ENCODE results near the gene KLHL17.
"Not testable (repeated sequence)": the region's sequence is repeated elsewhere in the genome, so short reads cannot be mapped to it uniquely, and the experiment has no call there.

Gene KLHL17

DNA sequence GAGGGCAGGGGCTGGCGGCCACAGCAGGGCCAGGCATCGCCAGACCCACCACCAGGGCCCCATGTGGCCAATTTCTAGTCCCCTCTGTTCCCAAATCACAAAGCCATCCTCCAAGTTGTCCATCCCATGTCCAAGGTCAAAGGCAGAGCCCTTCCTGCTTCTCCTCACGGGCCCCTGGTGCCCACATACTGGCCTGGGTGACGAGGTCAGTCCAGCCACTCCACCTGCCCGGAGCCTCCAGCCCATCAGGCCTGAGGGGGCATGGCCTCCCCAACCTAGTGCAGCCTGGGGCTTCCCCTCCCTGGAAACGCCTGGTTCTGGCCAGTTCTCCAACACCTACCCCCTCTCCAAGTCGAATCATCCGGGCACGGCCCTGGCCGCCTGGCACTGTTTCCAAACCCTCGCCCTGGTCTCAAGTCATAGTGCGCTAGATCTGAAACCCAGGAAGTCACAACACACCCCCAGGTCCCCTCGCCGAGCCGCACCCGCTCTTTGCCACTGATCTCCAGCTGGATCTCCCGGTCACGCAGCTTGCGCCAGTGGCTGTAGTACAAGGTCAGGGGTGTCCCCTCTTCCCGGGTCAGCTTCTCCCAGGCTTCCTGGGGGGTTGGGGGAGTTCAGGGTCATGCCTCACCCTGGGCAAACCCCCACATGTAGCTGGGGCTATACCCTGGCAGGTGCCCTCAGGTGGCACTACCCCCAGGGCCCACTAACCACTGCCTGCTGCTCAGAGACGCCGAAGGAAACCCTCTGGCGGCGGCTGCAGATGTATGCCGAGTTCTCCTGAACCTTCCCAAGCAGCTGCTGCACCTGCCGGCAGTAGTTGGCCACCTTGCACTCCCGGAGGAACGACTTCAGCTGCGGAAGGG, 14.5 kb upstream of the KLHL17 start:
- no peak for DNase-seq (ENCODE audit: low spot score)
- TF ChIP-seq CTCF (IDR thresholded peaks at IDR 0.05; ENCODE audit: borderline replicate concordance, control extremely low read depth, extremely low read depth, insufficient read depth, missing control alignments) = no peak
- in situ Hi-C loops (cut with MboI; ENCODE audit: low sequenced_read_pairs, unreplicated experiment) = no loop called here

DNA sequence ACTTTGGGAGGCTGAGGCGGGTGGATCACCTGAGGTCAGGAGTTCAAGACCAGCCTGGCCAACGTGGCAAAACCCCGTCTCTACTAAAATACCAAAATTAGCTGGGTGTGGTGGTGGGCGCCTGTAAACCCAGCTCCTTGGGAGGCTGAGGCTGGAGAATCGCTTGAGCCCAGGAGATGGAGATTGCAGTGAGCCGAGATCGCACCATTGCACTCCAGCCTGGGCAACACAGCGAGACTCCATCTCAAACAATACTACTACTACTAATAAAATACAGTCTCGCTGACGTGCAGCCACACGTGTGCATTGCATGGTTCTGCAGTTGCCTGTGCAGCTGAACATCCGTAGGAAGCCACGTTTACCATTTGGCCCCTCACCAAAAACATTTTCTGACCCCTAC, 13.6 kb upstream of the KLHL17 start:
- in situ Hi-C loops (cut with MboI; ENCODE audit: low sequenced_read_pairs, unreplicated experiment); DNase-seq (ENCODE audit: low spot score): not testable (repeated sequence)

DNA sequence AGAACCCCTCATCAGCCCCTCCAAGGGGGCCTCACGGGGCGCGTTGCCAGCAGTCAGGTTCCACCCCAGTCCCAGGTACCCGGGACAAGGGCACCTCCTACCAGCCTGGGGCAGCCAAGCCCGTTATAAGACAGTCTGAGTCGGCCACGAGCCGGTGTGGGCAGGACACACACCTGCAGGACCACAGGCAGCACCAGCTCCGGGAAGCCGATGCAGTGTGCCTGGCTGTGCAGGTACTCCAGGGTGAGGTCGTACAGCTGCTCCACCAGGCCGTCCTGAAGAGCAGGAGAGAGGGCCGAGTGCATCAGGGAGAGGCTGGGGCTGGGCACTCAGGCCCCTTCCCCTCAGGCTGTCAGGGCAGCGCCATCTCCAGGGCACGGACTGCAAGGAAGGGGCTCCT, 12.4 kb upstream of the KLHL17 start:
- in situ Hi-C loops (cut with MboI; ENCODE audit: low sequenced_read_pairs, unreplicated experiment) = no loop called here
- TF ChIP-seq CTCF (IDR thresholded peaks at IDR 0.05; ENCODE audit: borderline replicate concordance, control extremely low read depth, extremely low read depth, insufficient read depth, missing control alignments) = no peak
- no peak for DNase-seq (ENCODE audit: low spot score)

DNA sequence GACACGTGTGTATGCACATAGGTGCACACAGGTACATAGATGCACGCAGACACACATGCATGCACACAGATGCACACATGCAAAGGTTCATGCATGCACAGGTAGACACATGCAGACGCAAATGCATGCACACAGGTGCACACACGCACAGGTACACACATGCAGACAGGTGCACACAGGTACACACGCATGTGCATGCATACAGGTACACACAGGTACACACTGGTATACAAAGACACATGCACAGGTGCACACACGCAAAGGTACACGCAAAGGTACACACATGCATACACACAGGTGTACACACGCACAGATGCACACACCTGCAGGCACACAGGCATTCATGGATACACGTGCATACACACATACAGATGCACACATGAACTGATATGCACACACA, 10.1 kb upstream of the KLHL17 start:
- TF ChIP-seq CTCF (IDR thresholded peaks at IDR 0.05; ENCODE audit: borderline replicate concordance, control extremely low read depth, extremely low read depth, insufficient read depth, missing control alignments) = no peak
- no peak for DNase-seq (ENCODE audit: low spot score)
- in situ Hi-C loops (cut with MboI; ENCODE audit: low sequenced_read_pairs, unreplicated experiment) = no loop called here

DNA sequence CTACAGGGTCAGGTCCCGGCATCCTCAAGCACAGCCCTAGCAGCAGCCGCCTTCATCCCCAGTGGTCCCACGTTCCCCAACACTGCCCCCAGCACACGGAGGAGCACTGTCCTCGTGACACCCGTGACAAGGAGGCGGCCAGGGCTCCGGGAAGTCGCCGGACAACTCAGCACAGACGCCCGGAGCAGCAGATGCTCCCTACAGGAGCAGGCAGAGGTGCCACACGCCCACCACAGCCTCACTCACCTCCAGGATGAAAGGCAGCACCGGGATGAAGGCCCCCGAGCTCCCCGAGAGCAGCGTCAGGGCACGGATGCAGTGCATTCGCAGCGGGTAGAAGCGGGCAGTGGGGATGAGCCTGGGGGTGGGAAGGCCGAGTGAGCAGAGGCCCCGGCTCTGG, 9.5 kb upstream of the KLHL17 start:
- in situ Hi-C loops (cut with MboI; ENCODE audit: low sequenced_read_pairs, unreplicated experiment) = no loop called here
- TF ChIP-seq CTCF (IDR thresholded peaks at IDR 0.05; ENCODE audit: borderline replicate concordance, control extremely low read depth, extremely low read depth, insufficient read depth, missing control alignments) = no peak
- no peak for DNase-seq (ENCODE audit: low spot score)

GRCh38 chr1:951364-951763, 9.0 kb upstream of the KLHL17 start:
- TF ChIP-seq CTCF (IDR thresholded peaks at IDR 0.05; ENCODE audit: borderline replicate concordance, control extremely low read depth, extremely low read depth, insufficient read depth, missing control alignments) = no peak
- DNase-seq (ENCODE audit: low spot score) = no peak
- in situ Hi-C loops (cut with MboI; ENCODE audit: low sequenced_read_pairs, unreplicated experiment) = no loop called here

- DNase-seq (ENCODE audit: low spot score) = no peak
- no peak for TF ChIP-seq CTCF (IDR thresholded peaks at IDR 0.05; ENCODE audit: borderline replicate concordance, control extremely low read depth, extremely low read depth, insufficient read depth, missing control alignments)
- in situ Hi-C loops (cut with MboI; ENCODE audit: low sequenced_read_pairs, unreplicated experiment) = no loop called here
Observed at GRCh38 chr1:952201-952600, 8.2 kb upstream of the KLHL17 start.
